ENCODE measurements around the gene LRRTM3. TPM values are rescaled to one million over a fixed set of nuclear protein-coding genes. Genes with fewer than 3 reads are reported as not detected.

Gene LRRTM3
- total RNA-seq, 1 experiment from 2014 or later, result 0.96 TPM

GRCh38 chr10:66931949-66932343 lies 6.1 kb downstream of the LRRTM3 start:
- Mint-ChIP-seq H3K9me3 (no peaks in the 10 kb centered on the region), H3K27me3 (ENCODE audit: low read depth) (peaks cover 27% of the 10 kb centered on the region), H3K27ac (no peak overlapping the region), H3K4me3 (no peak overlapping the region), H3K4me1 (peaks cover 31 to 36% of the 10 kb centered on the region in 2 experiments), H3K36me3 (ENCODE audit: insufficient read depth in 1 of 3, low read depth in 3 of 3) (no peaks in the 10 kb centered on the region)
- Histone ChIP-seq H3K27ac (ENCODE audit: insufficient read length, low read depth, low read length) (no peak overlapping the region), H3K23ac (ENCODE audit: insufficient read length, low read depth, low read length) (no peak overlapping the region), H3K14ac (ENCODE audit: insufficient read depth, low read length) (no peak overlapping the region), H3K56ac (ENCODE audit: insufficient read length, low read depth, low read length) (no peak overlapping the region), H4K5ac (ENCODE audit: insufficient read length, low read depth, low read length) (no peak overlapping the region), H2BK20ac (ENCODE audit: low read depth, low read length, poor library complexity, severe bottlenecking) (no peak overlapping the region), H3K23me2 (ENCODE audit: insufficient read length, low read depth, low read length, poor library complexity, severe bottlenecking) (peaks cover 6% of the 10 kb centered on the region), H2AK5ac (ENCODE audit: insufficient read length, low read length) (no peak overlapping the region), H3K79me1 (ENCODE audit: insufficient read depth, low read depth, low read length, poor library complexity, severe bottlenecking) (no peaks in the 10 kb centered on the region), H3K9ac (ENCODE audit: extremely low read depth, insufficient read length, low read length) (no peak overlapping the region), H4K91ac (ENCODE audit: insufficient read length, low read depth, low read length) (no peak overlapping the region), H4K8ac (replicated peaks; ENCODE audit: insufficient read length, low read depth, low read length) (no peak overlapping the region), H2BK15ac (ENCODE audit: low read depth, low read length) (no peak overlapping the region), H4K20me1 (ENCODE audit: control insufficient read depth, insufficient read depth, insufficient read length) (no peaks in the 10 kb centered on the region), H3K4me1 (ENCODE audit: insufficient read depth, low read length) (peaks cover 13% of the 10 kb centered on the region), H3T11ph (ENCODE audit: low read length) (no peak overlapping the region), H3K4me2 (ENCODE audit: insufficient read depth, insufficient read length, low read length) (no peak overlapping the region), H2AFZ (ENCODE audit: low read length) (no peak overlapping the region), H3K9me3 (ENCODE audit: control insufficient read depth, low read depth, low read length) (no peaks in the 10 kb centered on the region), H3K18ac (ENCODE audit: insufficient read length, low read depth, low read length) (no peak overlapping the region), H2BK5ac (ENCODE audit: insufficient read length, low read length) (no peak overlapping the region), H2BK120ac (ENCODE audit: low read depth, low read length, poor library complexity, severe bottlenecking) (no peak overlapping the region), H2BK12ac (ENCODE audit: insufficient read length, low read depth, low read length) (no peak overlapping the region), H3K79me2 (ENCODE audit: insufficient read depth, low read length) (no peaks in the 10 kb centered on the region), H3K27me3 (ENCODE audit: insufficient read depth, low read length) (peaks cover 2% of the 10 kb centered on the region; the same call in 1 of the 2 replicates), H3K4ac (ENCODE audit: low read depth, low read length) (no peak overlapping the region)
- no peak for DNase-seq
- WGBS (ENCODE audit: extremely low coverage, insufficient read length, low lambda C conversion rate), result no CpG with 5 or more reads among the region's 3 CpGs
- TF ChIP-seq, protein P1, sequence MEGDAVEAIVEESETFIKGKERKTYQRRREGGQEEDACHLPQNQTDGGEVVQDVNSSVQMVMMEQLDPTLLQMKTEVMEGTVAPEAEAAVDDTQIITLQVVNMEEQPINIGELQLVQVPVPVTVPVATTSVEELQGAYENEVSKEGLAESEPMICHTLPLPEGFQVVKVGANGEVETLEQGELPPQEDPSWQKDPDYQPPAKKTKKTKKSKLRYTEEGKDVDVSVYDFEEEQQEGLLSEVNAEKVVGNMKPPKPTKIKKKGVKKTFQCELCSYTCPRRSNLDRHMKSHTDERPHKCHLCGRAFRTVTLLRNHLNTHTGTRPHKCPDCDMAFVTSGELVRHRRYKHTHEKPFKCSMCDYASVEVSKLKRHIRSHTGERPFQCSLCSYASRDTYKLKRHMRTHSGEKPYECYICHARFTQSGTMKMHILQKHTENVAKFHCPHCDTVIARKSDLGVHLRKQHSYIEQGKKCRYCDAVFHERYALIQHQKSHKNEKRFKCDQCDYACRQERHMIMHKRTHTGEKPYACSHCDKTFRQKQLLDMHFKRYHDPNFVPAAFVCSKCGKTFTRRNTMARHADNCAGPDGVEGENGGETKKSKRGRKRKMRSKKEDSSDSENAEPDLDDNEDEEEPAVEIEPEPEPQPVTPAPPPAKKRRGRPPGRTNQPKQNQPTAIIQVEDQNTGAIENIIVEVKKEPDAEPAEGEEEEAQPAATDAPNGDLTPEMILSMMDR (conservative IDR thresholded peaks at IDR 0.05), result no peak
